Adipocyte (in vitro differentiated cells): Measurements from ENCODE around the gene FAM13A.
"Not testable (repeated sequence)": the region's sequence is repeated elsewhere in the genome, so short reads cannot be mapped to it uniquely, and the experiment has no call there.

Experiments
- DNase-seq: peaks from one replicate; pipeline ENCODE4 v3.0.0-alpha.2; 2015; ENCODE audit warnings: low read depth
- H3K27me3 ChIP-seq: replicated peaks from 2 replicates; pipeline ENCODE4 v1.7.0; 2013; ENCODE audit warnings: mild to moderate bottlenecking, low read length, moderate library complexity; ENCODE audit not compliant: control insufficient read depth, insufficient read depth
- H3K36me3 ChIP-seq: 2 replicates; pipeline ENCODE4 v1.7.0; 2013; ENCODE audit warnings: low read length, mild to moderate bottlenecking, moderate library complexity; ENCODE audit not compliant: control insufficient read depth, insufficient read depth, severe bottlenecking
- H3K4me1 ChIP-seq: 2 replicates; pipeline ENCODE4 v1.7.0; 2013; ENCODE audit warnings: mild to moderate bottlenecking, low read length, moderate library complexity; ENCODE audit not compliant: control insufficient read depth, insufficient read depth
- H3K4me3 ChIP-seq: 2 replicates; pipeline ENCODE4 v1.7.0; 2013; ENCODE audit warnings: mild to moderate bottlenecking, low read length, moderate library complexity
- H3K9ac ChIP-seq: 2 replicates; pipeline ENCODE4 v1.7.0; 2013; ENCODE audit warnings: mild to moderate bottlenecking, low read length, moderate library complexity
- H3K9me3 ChIP-seq: 2 replicates; pipeline ENCODE4 v1.7.0; 2013; ENCODE audit warnings: mild to moderate bottlenecking, low read length, moderate library complexity; ENCODE audit not compliant: control insufficient read depth

Gene FAM13A

DNA sequence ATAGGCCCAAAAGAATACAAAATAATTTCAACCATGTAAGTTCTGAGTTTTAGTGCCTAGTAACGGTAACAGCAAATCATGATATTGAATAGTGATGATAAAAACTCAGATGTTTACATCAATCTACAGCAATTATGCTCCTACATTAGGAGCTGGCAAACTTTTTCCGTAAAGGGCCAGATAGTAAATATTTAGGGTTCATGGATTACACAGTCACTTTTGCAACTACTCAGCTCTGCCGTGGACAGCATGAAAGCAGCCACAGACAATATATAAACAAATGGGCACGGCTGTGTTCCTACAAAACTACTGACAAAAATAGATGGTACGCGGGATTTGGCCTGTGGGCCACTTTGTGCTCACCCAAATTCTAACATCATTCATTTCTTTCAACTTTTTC lies 191.5 kb downstream of the FAM13A start:
- DNase-seq, result no peak
- H3K4me1 ChIP-seq, result peaks cover 7% of the 10 kb centered on the region
- no peak overlapping the region for H3K4me3 ChIP-seq

DNA sequence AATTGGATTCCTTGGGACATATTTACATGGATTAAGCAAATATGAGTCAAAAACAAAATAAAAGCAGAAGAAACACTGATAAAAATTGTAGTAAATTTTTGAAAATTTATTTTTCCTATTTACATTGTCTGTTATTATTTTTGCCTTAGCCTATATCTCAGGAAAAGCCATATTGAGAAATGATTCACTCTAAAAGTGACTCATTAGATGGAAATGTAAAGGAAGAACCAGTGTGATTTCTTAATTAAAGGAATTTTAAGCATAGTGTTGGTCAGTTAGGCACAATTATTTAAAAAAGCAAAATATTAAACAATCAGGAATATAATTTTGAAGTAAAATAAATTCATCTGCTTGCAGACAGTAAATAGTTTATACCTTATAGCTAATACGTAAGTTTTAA lies 191.9 kb downstream of the FAM13A start:
- H3K9me3 ChIP-seq, result no peaks in the 10 kb centered on the region
- no peak overlapping the region for H3K4me3 ChIP-seq
- no peaks in the 10 kb centered on the region for H3K36me3 ChIP-seq
- H3K27me3 ChIP-seq, result no peaks in the 10 kb centered on the region
- no peak overlapping the region for H3K9ac ChIP-seq
- peak; percentile 32 for DNase-seq
- peaks cover 7% of the 10 kb centered on the region for H3K4me1 ChIP-seq

More for the DNA sequence above, 191.5 kb downstream of the FAM13A start:
- no peaks in the 10 kb centered on the region for H3K9me3 ChIP-seq
- H3K36me3 ChIP-seq, result no peaks in the 10 kb centered on the region
- H3K9ac ChIP-seq, result no peak overlapping the region
- no peaks in the 10 kb centered on the region for H3K27me3 ChIP-seq

DNA sequence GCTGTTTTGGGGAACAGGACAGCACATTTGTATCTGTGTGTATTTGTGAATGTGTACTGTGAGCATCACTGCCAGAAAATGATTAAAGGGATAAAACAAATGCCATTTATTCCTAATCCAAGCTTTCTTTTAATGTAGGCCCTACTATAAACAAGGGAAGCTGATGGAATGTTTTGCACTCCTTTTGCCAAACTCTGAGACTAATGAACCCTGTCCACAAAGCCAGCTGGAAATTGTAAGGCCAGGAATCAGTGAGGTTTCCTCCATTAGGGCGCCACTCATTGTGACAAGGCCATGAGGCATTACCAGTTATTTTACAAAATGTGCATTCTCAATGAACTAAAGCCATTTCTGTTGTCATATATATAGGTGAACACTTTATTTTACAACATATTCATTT lies 196.4 kb downstream of the FAM13A start:
- no peak for DNase-seq
- Histone ChIP-seq H3K27me3 (no peaks in the 10 kb centered on the region), H3K4me3 (no peak overlapping the region), H3K4me1 (peaks cover 17% of the 10 kb centered on the region), H3K9ac (no peak overlapping the region), H3K36me3 (no peaks in the 10 kb centered on the region), H3K9me3 (no peaks in the 10 kb centered on the region)

DNA sequence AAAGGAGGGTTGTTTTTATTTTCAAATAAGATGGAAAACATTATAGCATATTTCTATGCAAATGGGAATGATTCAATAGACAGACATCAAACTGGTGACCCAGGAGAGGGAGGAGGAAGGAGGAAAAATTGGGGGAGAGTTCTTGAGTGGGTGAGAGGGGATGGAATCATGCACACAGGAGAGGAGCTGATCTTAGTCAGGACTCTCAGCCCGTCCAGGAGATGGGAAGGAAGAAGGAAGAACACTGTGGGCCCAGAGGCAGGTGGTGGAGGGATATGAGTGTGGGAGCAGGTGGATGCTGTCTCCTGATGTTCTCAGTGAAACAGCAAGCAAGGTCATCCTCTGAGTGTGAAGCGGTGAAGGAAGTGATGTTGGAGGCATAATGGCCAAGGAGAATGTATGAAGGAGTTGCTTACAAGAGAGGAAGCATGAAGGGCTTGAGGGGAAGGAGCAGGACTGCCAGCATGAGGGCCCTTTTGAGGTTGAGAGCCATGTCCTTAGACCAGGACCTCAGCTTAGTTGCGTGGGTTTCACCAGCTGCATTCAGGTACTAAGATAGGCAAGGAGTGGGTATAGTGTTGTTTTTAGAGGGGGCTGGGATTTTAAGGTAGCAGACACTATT lies 197.7 kb downstream of the FAM13A start:
- Histone ChIP-seq H3K27me3 (no peaks in the 10 kb centered on the region), H3K9ac (no peak overlapping the region), H3K9me3 (no peaks in the 10 kb centered on the region), H3K36me3 (no peaks in the 10 kb centered on the region), H3K4me3 (peak overlapping the region; percentile 11), H3K4me1 (peaks cover 13% of the 10 kb centered on the region)
- no peak for DNase-seq

DNA sequence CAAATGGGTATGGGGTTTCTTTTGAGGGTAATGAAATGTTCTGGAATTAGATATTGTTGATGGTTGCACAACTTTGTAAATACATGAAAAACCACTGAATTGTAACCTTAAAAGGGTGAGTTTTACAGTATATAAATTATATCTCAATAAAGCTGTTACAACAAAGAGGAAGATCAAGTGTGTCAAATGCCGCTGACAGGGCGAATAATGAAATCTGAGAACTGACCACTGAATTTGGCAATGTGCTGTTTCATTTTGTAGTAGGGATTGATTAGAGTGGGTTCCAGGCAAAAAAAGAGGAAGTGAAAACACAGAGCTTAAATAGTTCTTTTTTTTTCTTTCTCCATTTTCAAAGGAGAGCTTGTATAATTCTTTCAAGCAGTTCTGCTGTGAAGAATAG lies 198.2 kb downstream of the FAM13A start:
- Histone ChIP-seq H3K36me3 (no peaks in the 10 kb centered on the region), H3K27me3 (no peaks in the 10 kb centered on the region), H3K4me1 (peaks cover 13% of the 10 kb centered on the region), H3K9me3 (no peaks in the 10 kb centered on the region), H3K4me3 (peak overlapping the region; percentile 11), H3K9ac (no peak overlapping the region)
- no peak for DNase-seq

DNA sequence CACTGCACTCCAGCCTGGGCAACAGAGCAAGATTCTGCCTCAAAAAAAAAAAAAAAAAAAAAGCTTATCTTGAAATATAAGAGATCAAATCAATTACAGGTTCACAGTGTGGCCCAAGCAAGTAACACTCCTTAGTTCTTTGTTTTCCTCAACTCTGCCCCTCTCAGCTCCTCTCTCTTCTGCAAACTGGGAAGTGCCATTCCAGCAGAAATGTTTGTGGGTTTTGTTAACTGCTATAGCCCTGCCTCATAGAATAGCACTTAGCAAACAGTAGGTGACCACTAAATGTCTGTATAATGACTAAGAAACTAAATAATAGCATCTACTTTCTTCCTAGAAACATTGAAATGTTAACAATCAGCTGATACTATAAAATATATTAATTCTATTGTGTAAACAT lies 199.4 kb downstream of the FAM13A start:
- Histone ChIP-seq H3K4me3 (no peak overlapping the region), H3K9me3 (no peaks in the 10 kb centered on the region), H3K4me1 (peaks cover 13% of the 10 kb centered on the region), H3K9ac (no peak overlapping the region), H3K36me3 (no peaks in the 10 kb centered on the region), H3K27me3 (no peaks in the 10 kb centered on the region)
- no peak for DNase-seq

DNA sequence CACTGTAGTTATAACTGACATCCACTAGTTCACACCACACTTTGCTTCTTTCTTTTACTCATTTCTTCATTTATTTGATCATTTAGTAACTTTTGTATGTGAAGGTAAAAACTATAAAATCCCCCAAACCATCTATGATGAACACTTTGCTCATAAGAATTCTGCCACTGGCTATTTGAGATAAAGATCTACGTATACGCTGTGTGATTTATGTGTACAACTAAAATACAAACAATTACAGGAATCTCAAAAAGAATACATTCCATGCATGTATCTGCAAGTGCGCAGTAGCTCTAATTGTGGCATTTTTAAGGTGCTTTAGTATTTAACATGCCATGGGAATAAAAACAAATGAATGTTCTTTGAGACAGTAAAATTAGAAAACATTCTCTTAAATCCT lies 202.5 kb downstream of the FAM13A start:
- no peak for DNase-seq
- Histone ChIP-seq H3K4me1 (peaks cover 12% of the 10 kb centered on the region), H3K36me3 (no peaks in the 10 kb centered on the region)

DNA sequence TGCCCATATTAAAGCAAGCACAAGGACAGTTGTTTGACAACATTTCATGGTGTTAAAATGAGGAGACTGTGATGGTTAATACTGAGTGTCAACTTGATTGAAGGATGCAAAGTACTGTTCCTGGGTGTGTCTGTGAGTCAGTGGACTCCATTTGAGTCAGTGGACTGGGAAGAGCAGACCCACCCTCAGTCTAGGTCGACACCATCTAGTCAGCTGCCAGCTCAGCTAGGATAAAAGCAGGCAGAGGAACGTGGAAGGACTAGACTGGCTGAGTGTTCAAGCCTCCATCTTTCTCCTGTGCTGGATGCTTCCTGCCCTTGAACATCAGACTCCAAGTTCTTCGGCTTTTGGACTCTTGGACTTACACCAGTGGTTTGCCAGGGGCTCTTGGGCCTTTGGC lies 203.4 kb downstream of the FAM13A start:
- not testable (repeated sequence) for H3K9ac ChIP-seq, H3K27me3 ChIP-seq, H3K9me3 ChIP-seq, H3K4me1 ChIP-seq, H3K36me3 ChIP-seq, H3K4me3 ChIP-seq, DNase-seq

More for the DNA sequence above, 202.5 kb downstream of the FAM13A start:
- Histone ChIP-seq H3K27me3 (no peaks in the 10 kb centered on the region), H3K9ac (no peak overlapping the region), H3K4me3 (no peak overlapping the region), H3K9me3 (no peaks in the 10 kb centered on the region)

DNA sequence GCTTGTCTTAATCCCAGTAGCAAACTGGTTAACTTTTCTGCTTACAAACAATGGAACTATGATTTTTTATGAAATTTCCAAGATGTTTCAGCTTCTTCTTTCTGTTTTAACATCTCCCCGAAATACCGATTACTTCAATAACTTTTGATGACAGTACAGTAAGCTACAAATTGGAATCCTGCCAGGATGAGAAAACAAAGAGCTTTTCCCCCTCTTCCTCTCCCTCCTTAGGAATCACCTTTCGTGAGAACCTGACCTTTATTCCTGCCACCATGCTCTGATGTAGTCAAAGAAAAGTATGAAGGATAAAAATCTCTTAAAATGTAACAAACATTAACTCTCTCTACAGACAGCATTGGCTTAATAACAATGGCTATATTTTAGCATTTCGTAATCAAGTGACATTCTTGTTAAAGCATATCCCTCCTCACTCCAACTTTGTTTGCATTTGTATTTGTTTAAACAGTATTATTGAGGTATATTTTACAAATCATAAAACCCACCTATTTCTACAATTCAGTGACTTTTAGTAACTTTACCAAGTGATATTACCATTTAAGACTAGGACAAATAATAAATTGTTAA lies 210.7 kb downstream of the FAM13A start:
- Histone ChIP-seq H3K36me3 (no peaks in the 10 kb centered on the region), H3K4me1 (peaks cover 8% of the 10 kb centered on the region), H3K27me3 (no peaks in the 10 kb centered on the region), H3K4me3 (peak overlapping the region; percentile 8), H3K9me3 (no peaks in the 10 kb centered on the region), H3K9ac (no peak overlapping the region)
- DNase-seq, result peak; percentile 30

DNA sequence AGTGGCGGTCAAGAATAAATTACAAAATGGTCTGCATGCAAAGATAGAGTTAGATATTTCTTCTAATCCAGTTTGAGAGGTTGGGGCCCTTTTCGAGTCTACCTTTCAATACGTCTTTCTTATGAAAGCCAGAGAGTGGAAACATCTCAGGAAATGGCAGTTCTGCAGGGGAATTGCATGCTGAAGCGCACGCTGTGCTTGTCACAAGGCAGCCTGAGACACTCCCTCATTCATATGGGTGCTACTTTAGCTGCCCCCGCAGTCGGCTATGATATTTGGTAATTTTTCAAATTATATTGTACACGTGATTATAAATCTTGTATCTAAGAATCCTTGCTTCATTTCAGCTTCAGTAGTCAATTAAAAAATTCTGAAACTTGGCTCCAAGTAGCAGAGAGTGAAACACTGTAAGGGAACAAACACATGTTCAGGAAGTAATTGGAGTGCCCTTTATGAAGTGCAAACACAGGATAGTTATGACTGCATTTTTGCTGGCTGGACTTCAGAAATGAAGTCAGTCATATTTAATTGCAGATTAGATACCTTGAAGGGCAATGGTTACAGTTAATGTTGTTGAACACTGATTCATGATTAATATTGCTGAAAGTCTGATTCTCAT lies 213.8 kb downstream of the FAM13A start:
- Histone ChIP-seq H3K4me3 (no peak overlapping the region), H3K27me3 (no peaks in the 10 kb centered on the region), H3K9ac (no peak overlapping the region), H3K4me1 (peaks cover 8% of the 10 kb centered on the region), H3K9me3 (no peaks in the 10 kb centered on the region), H3K36me3 (no peaks in the 10 kb centered on the region)
- no peak for DNase-seq

DNA sequence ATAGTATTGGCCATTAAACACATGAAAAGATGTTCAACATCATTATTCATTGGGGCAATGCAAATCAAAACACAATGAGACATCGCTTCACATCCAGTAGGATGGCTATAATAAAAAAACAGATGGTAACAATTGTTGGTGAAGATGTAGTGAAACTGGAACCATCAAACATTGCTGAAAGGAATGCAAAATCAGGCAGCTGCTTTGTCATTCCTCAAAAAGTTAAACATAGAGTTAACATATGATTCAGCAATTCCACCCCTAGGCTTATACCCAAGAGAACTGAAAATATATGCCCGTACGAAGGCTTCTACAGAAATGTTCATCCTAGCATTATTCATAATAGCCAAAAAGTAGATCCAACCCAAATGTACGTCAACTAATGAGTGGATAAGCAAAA lies 215.3 kb downstream of the FAM13A start:
- Histone ChIP-seq H3K4me3 (no peak overlapping the region), H3K9me3 (no peaks in the 10 kb centered on the region)
- DNase-seq, result peak; percentile 69

More for the DNA sequence above, 215.3 kb downstream of the FAM13A start:
- Histone ChIP-seq H3K9ac (no peak overlapping the region), H3K4me1 (peaks cover 8% of the 10 kb centered on the region), H3K36me3 (no peaks in the 10 kb centered on the region), H3K27me3 (no peaks in the 10 kb centered on the region)
